Caco-2 (cell line): ENCODE results near the gene LUM. TPM values are rescaled to one million over a fixed set of nuclear protein-coding genes. Genes with fewer than 3 reads are reported as not detected.

Experiments used
- BruUV-seq: library from RNA; stranded (reverse); fragments of 400-500 nt; replicated peaks from 2 replicates; lab custom pipeline; 2021; lab: Mats Ljungman, UMichigan
- CTCF ChIA-PET: fragments of 300-600 bp; sonication (Branson Sonifier 250); formaldehyde crosslinking; loops from one replicate; lab custom pipeline; 2022; ENCODE audit warnings: antibody characterized with exemption; lab: Charles Lee
- POLR2A ChIA-PET: fragments of 300-600 bp; sonication (Branson Sonifier 250); formaldehyde crosslinking; loops from one replicate; lab custom pipeline; 2022; ENCODE audit warnings: antibody characterized with exemption; lab: Charles Lee
- DNase-seq, 2 experiments: peaks; one replicate each; pipeline versions ENCODE4 v3.0.0 to v3.0.0-alpha.2; 2020 to 2022
- H3K27me3 ChIP-seq: replicated peaks from 2 replicates; pipeline ENCODE4 v1.6.0; 2011; ENCODE audit warnings: low read length; ENCODE audit not compliant: control insufficient read depth, insufficient read depth
- H3K36me3 ChIP-seq: 2 replicates; pipeline ENCODE4 v1.5.1; 2011; ENCODE audit warnings: low read length; ENCODE audit not compliant: control insufficient read depth, insufficient read depth
- H3K4me1 ChIP-seq: fragments of 250-450 bp; sonication (Bioruptor Pico); 2 replicates; pipeline ENCODE4 v1.5.1; 2020; ENCODE audit warnings: mild to moderate bottlenecking
- H3K4me3 ChIP-seq: 2 replicates; pipeline ENCODE4 v1.5.1; 2011; ENCODE audit warnings: low read depth, mild to moderate bottlenecking, control low read depth, low read length
- H3K9me3 ChIP-seq: fragments of 250-450 bp; sonication (Bioruptor Pico); 2 replicates; pipeline ENCODE4 v1.5.1; 2020; ENCODE audit warnings: mild to moderate bottlenecking, moderate library complexity
- H3K27ac Mint-ChIP-seq: one replicate; pipeline ENCODE4 v1.8.0; 2022; ENCODE audit warnings: mixed read lengths; ENCODE audit not compliant: unreplicated experiment
- H3K27me3 Mint-ChIP-seq: one replicate; pipeline ENCODE4 v1.8.0; 2022; ENCODE audit warnings: mixed read lengths; ENCODE audit not compliant: insufficient read depth, unreplicated experiment
- H3K36me3 Mint-ChIP-seq: one replicate; pipeline ENCODE4 v1.8.0; 2022; ENCODE audit warnings: mild to moderate bottlenecking, mixed read lengths; ENCODE audit not compliant: insufficient read depth, unreplicated experiment
- H3K4me1 Mint-ChIP-seq: one replicate; pipeline ENCODE4 v1.8.0; 2022; ENCODE audit warnings: low read depth, mixed read lengths; ENCODE audit not compliant: unreplicated experiment
- H3K4me3 Mint-ChIP-seq: one replicate; pipeline ENCODE4 v1.8.0; 2022; ENCODE audit warnings: mild to moderate bottlenecking, moderate library complexity, mixed read lengths; ENCODE audit not compliant: unreplicated experiment
- H3K9me3 Mint-ChIP-seq: one replicate; pipeline ENCODE4 v1.8.0; 2022; ENCODE audit warnings: mixed read lengths; ENCODE audit not compliant: unreplicated experiment
- CTCF ChIP-seq, 2 experiments: fragments of 200-600 bp in 1 of 2; IDR thresholded peaks; 1 replicate in 1 of 2; 2 replicates in 1 of 2; pipeline versions ENCODE4 v1.5.1 to v1.8.0; 2011 to 2022; ENCODE audit warnings: antibody characterized with exemption in 1 of 2, control low read depth in 1 of 2, inconsistent platforms in 1 of 2, low read depth in 1 of 2, low read length in 1 of 2, mild to moderate bottlenecking in 1 of 2, moderate library complexity in 1 of 2; ENCODE audit not compliant: insufficient read depth in 1 of 2, severe bottlenecking in 1 of 2, unreplicated experiment in 1 of 2
- intact Hi-C: fragments of 100-400 bp; cut with micrococcal nuclease; formaldehyde crosslinking; loops from one replicate; pipeline ENCODE4 v1.10.0; 2022; ENCODE audit not compliant: unreplicated experiment
- total RNA-seq: library from RNA; stranded (reverse); gene quantifications from 2 replicates; pipeline ENCODE4 v1.2.3, GENCODE V29; 2022

LUM gene
- total RNA-seq, 1 experiment from 2014 or later, result 4.5 TPM

- intact Hi-C loops, result no loop called here
- H3K27me3 Mint-ChIP-seq, result no peaks in the 10 kb centered on the region
- no TSS peak for BruUV-seq
Observed at GRCh38 chr12:91055976-91056375, 55.3 kb downstream of the LUM start.

DNA sequence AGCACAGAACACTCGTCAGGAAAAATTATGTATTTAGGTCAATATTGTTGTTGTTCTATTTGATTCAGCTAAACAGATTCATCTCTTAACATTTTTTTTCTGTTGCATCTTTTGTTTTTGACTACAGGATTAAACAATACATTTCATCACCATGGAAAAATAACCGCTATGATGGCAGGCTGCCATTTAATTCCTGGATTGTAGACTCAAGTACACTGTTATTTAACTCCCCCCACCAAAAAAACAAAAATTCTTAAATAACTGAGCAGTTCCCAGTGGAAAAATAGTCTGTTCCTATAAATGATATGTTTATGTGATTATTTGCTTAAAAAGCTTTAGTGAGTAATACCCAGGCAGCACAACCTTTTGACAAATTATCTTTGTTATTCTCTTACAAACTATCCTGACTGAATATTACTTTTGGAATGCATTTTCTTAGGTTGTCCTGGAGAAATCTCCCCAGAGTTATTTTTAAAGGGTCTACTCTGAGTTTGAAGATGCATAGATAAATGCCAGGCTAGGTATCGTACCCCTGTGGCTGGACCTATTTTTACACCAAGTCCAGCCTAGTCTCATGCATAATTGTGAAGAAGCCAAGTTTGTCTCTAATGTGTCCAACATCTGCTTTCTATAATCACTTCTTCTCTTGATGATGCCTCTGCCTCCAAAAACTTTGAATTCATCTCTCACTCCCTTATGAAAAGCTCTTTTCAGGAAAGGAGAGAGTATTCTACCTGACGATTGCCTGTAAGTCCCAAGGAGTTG is 57.2 kb downstream of the LUM start:
- H3K27ac Mint-ChIP-seq, result no peak overlapping the region

More at GRCh38 chr12:91055976-91056375, 55.3 kb downstream of the LUM start:
- no peak for DNase-seq
- Histone ChIP-seq H3K27me3 (no peaks in the 10 kb centered on the region), H3K36me3 (no peaks in the 10 kb centered on the region), H3K4me3 (no peak overlapping the region), H3K9me3 (no peaks in the 10 kb centered on the region), H3K4me1 (no peaks in the 10 kb centered on the region)
- no peaks in the 10 kb centered on the region for H3K36me3 Mint-ChIP-seq
- POLR2A ChIA-PET, result no interaction called here
- H3K27ac Mint-ChIP-seq, result no peak overlapping the region
- no peaks in the 10 kb centered on the region for H3K9me3 Mint-ChIP-seq
- no peak for TF ChIP-seq CTCF (IDR thresholded peaks at IDR 0.05; ENCODE audit: insufficient read depth in 1 of 2, low read depth in 1 of 2, low read length in 1 of 2, severe bottlenecking in 1 of 2, unreplicated experiment in 1 of 2)
- CTCF ChIA-PET, result no interaction called here
- H3K4me1 Mint-ChIP-seq, result no peaks in the 10 kb centered on the region
- no peak overlapping the region for H3K4me3 Mint-ChIP-seq

More for the DNA sequence above, 57.2 kb downstream of the LUM start:
- no peaks in the 10 kb centered on the region for H3K4me1 Mint-ChIP-seq
- no TSS peak for BruUV-seq
- DNase-seq, result no peak
- H3K4me3 ChIP-seq, result no peak overlapping the region
- intact Hi-C loops, result no loop called here
- CTCF ChIA-PET, result no interaction called here
- POLR2A ChIA-PET, result no interaction called here
- no peak overlapping the region for H3K4me3 Mint-ChIP-seq
- no peaks in the 10 kb centered on the region for H3K27me3 ChIP-seq
- H3K36me3 Mint-ChIP-seq, result no peaks in the 10 kb centered on the region
- H3K9me3 Mint-ChIP-seq, result no peaks in the 10 kb centered on the region
- no peaks in the 10 kb centered on the region for H3K9me3 ChIP-seq
- no peaks in the 10 kb centered on the region for H3K4me1 ChIP-seq
- no peaks in the 10 kb centered on the region for H3K36me3 ChIP-seq
- H3K27me3 Mint-ChIP-seq, result no peaks in the 10 kb centered on the region
- no peak for TF ChIP-seq CTCF (IDR thresholded peaks at IDR 0.05; ENCODE audit: insufficient read depth in 1 of 2, low read depth in 1 of 2, low read length in 1 of 2, severe bottlenecking in 1 of 2, unreplicated experiment in 1 of 2)

Other genes starting within 250 kb of the LUM start
- gene CCER1, start 156.3 kb downstream of the LUM start, total RNA-seq, result not detected in 2 replicates
- gene EPYC, start 106.5 kb downstream of the LUM start, total RNA-seq, result not detected in 2 replicates
- gene KERA, start 53.5 kb downstream of the LUM start, total RNA-seq, result not detected in 2 replicates
- 0.95 TPM in 1 of 2 replicates, not detected in the other for gene DCN, start 71.3 kb upstream of the LUM start, total RNA-seq